Esophagus squamous epithelium (tissue), 4 donors: Measurements from ENCODE around the gene KLHL9.

Experiments used
- CTCF ChIP-seq, 6 experiments: fragments of 450-650 bp in 4 of 6; fragments of 200-600 bp in 2 of 6; sonication (generic) in 2 of 6; IDR thresholded peaks; one replicate each; pipeline ENCODE4 v1.5.1; 2016 to 2019; ENCODE audit warnings: antibody characterized with exemption in 6 of 6, mild to moderate bottlenecking in 4 of 6, moderate library complexity in 4 of 6
- POLR2A ChIP-seq, 4 donors: fragments of 450-650 bp; IDR thresholded peaks; one replicate each; pipeline ENCODE4 v1.6.1; 2017; ENCODE audit warnings: antibody characterized with exemption in 4 of 4, mild to moderate bottlenecking in 4 of 4, moderate library complexity in 3 of 4

- TF ChIP-seq CTCF (IDR thresholded peaks at IDR 0.05), result no peak
- TF ChIP-seq POLR2A (IDR thresholded peaks at IDR 0.05), result no peak
These were observed 14.7 kb downstream of the KLHL9 start for GRCh38 chr9:21320465-21320864.
